CD4-positive, alpha-beta T cell (primary cell): ENCODE results near the gene VEGFD. TPM values are rescaled to one million over a fixed set of nuclear protein-coding genes. Genes with fewer than 3 reads are reported as not detected.

Experiments
- ATAC-seq: fragments of 200-7000 bp; cut with Tn5 transposase; one replicate; pipeline ENCODE4 v1.10.0; 2022; ENCODE audit warnings: mild to moderate bottlenecking; ENCODE audit not compliant: poor library complexity
- CTCF ChIA-PET: fragments of 350-600 bp; sonication (Branson Sonifier 250); formaldehyde crosslinking; loops from one replicate; lab custom pipeline; 2021; ENCODE audit warnings: antibody characterized with exemption, inconsistent platforms; lab: Charles Lee
- POLR2A ChIA-PET: fragments of 350-600 bp; sonication (Branson Sonifier 250); formaldehyde crosslinking; loops from one replicate; lab custom pipeline; 2021; ENCODE audit warnings: antibody characterized with exemption, inconsistent platforms; lab: Charles Lee
- DNase-seq, 14 experiments: peaks; one replicate each; pipeline ENCODE4 v3.0.0-alpha.2; 2013 to 2020; ENCODE audit warnings: mixed read lengths in 2 of 14
- H3K27ac ChIP-seq, 2 donors: one replicate each; pipeline versions ENCODE4 v1.5.1 to v1.7.0; 2013; ENCODE audit warnings: low read length in 2 of 2, low read depth in 1 of 2, mild to moderate bottlenecking in 1 of 2
- H3K27me3 ChIP-seq, 2 experiments: 1 replicate in 1 of 2; 2 replicates in 1 of 2; pipeline versions ENCODE4 v1.6.1 to v1.7.0; 2013; ENCODE audit warnings: low read length in 2 of 2, control low read depth in 1 of 2, mild to moderate bottlenecking in 1 of 2, moderate library complexity in 1 of 2; ENCODE audit not compliant: insufficient read depth in 2 of 2, control insufficient read depth in 1 of 2
- H3K36me3 ChIP-seq: one replicate; pipeline ENCODE4 v1.6.1; 2013; ENCODE audit warnings: low read length, control low read depth; ENCODE audit not compliant: insufficient read depth
- H3K4me1 ChIP-seq: one replicate; pipeline ENCODE4 v1.6.1; 2013; ENCODE audit warnings: low read length, control low read depth; ENCODE audit not compliant: insufficient read depth
- H3K4me3 ChIP-seq: one replicate; pipeline ENCODE4 v1.5.1; 2013; ENCODE audit warnings: mild to moderate bottlenecking, low read length, moderate library complexity
- H3K9me3 ChIP-seq, 2 experiments: 1 replicate in 1 of 2; 2 replicates in 1 of 2; pipeline versions ENCODE4 v1.6.1 to v1.7.0; 2013; ENCODE audit warnings: low read length in 2 of 2, mild to moderate bottlenecking in 2 of 2, control low read depth in 1 of 2, moderate library complexity in 1 of 2; ENCODE audit not compliant: control insufficient read depth in 1 of 2, insufficient read depth in 1 of 2
- H3K27ac Mint-ChIP-seq: one replicate; pipeline ENCODE4 v1.8.0; 2020; ENCODE audit warnings: mixed read lengths
- H3K27me3 Mint-ChIP-seq: one replicate; pipeline ENCODE4 v1.8.0; 2021; ENCODE audit warnings: mixed read lengths
- H3K36me3 Mint-ChIP-seq: one replicate; pipeline ENCODE4 v1.8.0; 2021; ENCODE audit warnings: low read depth, mixed read lengths
- H3K4me1 Mint-ChIP-seq: one replicate; pipeline ENCODE4 v1.8.0; 2021; ENCODE audit warnings: low read depth, mixed read lengths
- H3K4me3 Mint-ChIP-seq: one replicate; pipeline ENCODE4 v1.8.0; 2020; ENCODE audit warnings: mild to moderate bottlenecking, mixed read lengths
- H3K9me3 Mint-ChIP-seq: one replicate; pipeline ENCODE4 v1.8.0; 2020; ENCODE audit warnings: mixed read lengths
- CTCF ChIP-seq: fragments of 200-600 bp; IDR thresholded peaks from one replicate; pipeline ENCODE4 v1.8.0; 2022; ENCODE audit warnings: antibody characterized with exemption, mild to moderate bottlenecking
- intact Hi-C, 2 experiments: fragments of 100-400 bp; cut with DNase I in 1 of 2; cut with micrococcal nuclease in 1 of 2; formaldehyde crosslinking; loops; one replicate each; pipeline versions ENCODE4 v1.15.1 to v1.9.0; 2023 to 2025; cut with DNase I, micrococcal nuclease
- total RNA-seq, 174 experiments: library from RNA in 2 of 174; stranded (reverse) in 2 of 174; gene quantifications; one replicate each; pipeline ENCODE4 v1.2.3 and lab custom pipeline; 2021 to 2026

VEGFD gene
- total RNA-seq, 2 experiments from 2014 or later: not detected

- CTCF ChIA-PET: no interaction called here
- Histone ChIP-seq H3K9me3 (no peaks in the 10 kb centered on the region), H3K4me1 (no peaks in the 10 kb centered on the region), H3K4me3 (no peak overlapping the region), H3K27me3 (no peaks in the 10 kb centered on the region), H3K27ac (no peak overlapping the region), H3K36me3 (peaks cover 19% of the 10 kb centered on the region)
- no peaks in the 10 kb centered on the region for H3K4me1 Mint-ChIP-seq
- H3K27me3 Mint-ChIP-seq: no peaks in the 10 kb centered on the region
- no peak overlapping the region for H3K27ac Mint-ChIP-seq
- intact Hi-C loops: no loop called here
- peaks cover 45% of the 10 kb centered on the region for H3K36me3 Mint-ChIP-seq
- no peak overlapping the region for H3K4me3 Mint-ChIP-seq
- POLR2A ChIA-PET: no interaction called here
- DNase-seq (no peak), ATAC-seq (no peak)
- TF ChIP-seq CTCF: no peak
- H3K9me3 Mint-ChIP-seq: no peaks in the 10 kb centered on the region
Observed at GRCh38 chrX:15319075-15319474, 65.1 kb downstream of the VEGFD start.

- Histone ChIP-seq H3K27me3 (no peaks in the 10 kb centered on the region), H3K9me3 (no peaks in the 10 kb centered on the region), H3K4me1 (no peaks in the 10 kb centered on the region), H3K27ac (no peak within 1 kb of the TSS), H3K4me3 (no peak within 1 kb of the TSS), H3K36me3 (peaks cover 3% of the 10 kb centered on the region)
- H3K4me3 Mint-ChIP-seq: no peak within 1 kb of the TSS
- intact Hi-C loops: no loop called here
- no peaks in the 10 kb centered on the region for H3K4me1 Mint-ChIP-seq
- ATAC-seq (no peak), DNase-seq (no peak)
- no peaks in the 10 kb centered on the region for H3K27me3 Mint-ChIP-seq
- POLR2A ChIA-PET: no interaction called here
- no peak for TF ChIP-seq CTCF
- no peaks in the 10 kb centered on the region for H3K9me3 Mint-ChIP-seq
- H3K36me3 Mint-ChIP-seq: peaks cover 11% of the 10 kb centered on the region
- CTCF ChIA-PET: no interaction called here
- no peak within 1 kb of the TSS for H3K27ac Mint-ChIP-seq
Observed at GRCh38 chrX:15315509-15315908, 68.7 kb downstream of the VEGFD start, which contains the start of gene ASB11. Gene ASB11 (minus strand): TSS chrX:15315640. CDS start chrX:15315605, 35 bp downstream.

GRCh38 chrX:15314472-15314871, 69.7 kb downstream of the VEGFD start:
- CTCF ChIA-PET: no interaction called here
- Histone ChIP-seq H3K4me3 (no peak overlapping the region), H3K9me3 (no peaks in the 10 kb centered on the region), H3K27me3 (no peaks in the 10 kb centered on the region), H3K27ac (no peak overlapping the region), H3K36me3 (no peaks in the 10 kb centered on the region), H3K4me1 (no peaks in the 10 kb centered on the region)
- Mint-ChIP-seq H3K4me3 (no peak overlapping the region), H3K4me1 (no peaks in the 10 kb centered on the region), H3K27me3 (no peaks in the 10 kb centered on the region), H3K27ac (no peak overlapping the region), H3K36me3 (peaks cover 7% of the 10 kb centered on the region), H3K9me3 (no peaks in the 10 kb centered on the region)
- ATAC-seq: no peak
- intact Hi-C loops: no loop called here
- DNase-seq: no peak
- TF ChIP-seq CTCF: no peak
- POLR2A ChIA-PET: no interaction called here
